Hepatocyte (in vitro differentiated cells): ENCODE measurements around the gene TRIM15. TPM values are rescaled to one million over a fixed set of nuclear protein-coding genes. Genes with fewer than 3 reads are reported as not detected.

Experiments
- DNase-seq: peaks from one replicate; pipeline ENCODE4 v3.0.0-alpha.2; 2016; ENCODE audit warnings: low spot score
- H2AFZ ChIP-seq: fragments of 200-600 bp; sonication (generic); 2 replicates; pipeline ENCODE4 v1.6.0; 2016; ENCODE audit warnings: antibody characterized with exemption, mild to moderate bottlenecking
- H3K27ac ChIP-seq: fragments of 200-600 bp; sonication (generic); 2 replicates; pipeline ENCODE4 v1.5.1; 2016; ENCODE audit warnings: mild to moderate bottlenecking
- H3K27me3 ChIP-seq: fragments of 200-600 bp; sonication (generic); 2 replicates; pipeline ENCODE4 v1.6.1; 2016
- H3K36me3 ChIP-seq: fragments of 200-600 bp; sonication (generic); replicated peaks from 2 replicates; pipeline ENCODE4 v1.5.1; 2016; ENCODE audit warnings: low read depth; ENCODE audit not compliant: insufficient read depth
- H3K4me1 ChIP-seq: fragments of 200-600 bp; sonication (generic); 2 replicates; pipeline ENCODE4 v1.5.1; 2016; ENCODE audit warnings: mild to moderate bottlenecking, moderate library complexity; ENCODE audit not compliant: insufficient read depth
- H3K4me2 ChIP-seq: fragments of 200-600 bp; sonication (generic); 2 replicates; pipeline ENCODE4 v1.6.0; 2016
- H3K4me3 ChIP-seq: fragments of 200-600 bp; sonication (generic); 2 replicates; pipeline ENCODE4 v1.5.1; 2016; ENCODE audit warnings: mild to moderate bottlenecking
- H3K79me2 ChIP-seq: fragments of 200-600 bp; sonication (generic); 2 replicates; pipeline ENCODE4 v1.6.0; 2017; ENCODE audit warnings: mild to moderate bottlenecking
- H3K9me2 ChIP-seq: fragments of 200-600 bp; sonication (generic); replicated peaks from 2 replicates; pipeline ENCODE4 v1.6.0; 2017; ENCODE audit warnings: mild to moderate bottlenecking; ENCODE audit not compliant: insufficient read depth
- H3K9me3 ChIP-seq: fragments of 200-600 bp; sonication (generic); 2 replicates; pipeline ENCODE4 v1.5.1; 2016; ENCODE audit warnings: low read depth, mild to moderate bottlenecking
- H4K20me1 ChIP-seq: fragments of 200-600 bp; sonication (generic); 2 replicates; pipeline ENCODE4 v1.6.0; 2016; ENCODE audit warnings: mild to moderate bottlenecking; ENCODE audit not compliant: insufficient read depth, poor library complexity, severe bottlenecking
- CTCF ChIP-seq: fragments of 200-600 bp; sonication (generic); IDR thresholded peaks from 2 replicates; pipeline ENCODE4 v1.5.1; 2016; ENCODE audit warnings: antibody characterized with exemption, mild to moderate bottlenecking; ENCODE audit not compliant: poor library complexity
- EZH2 ChIP-seq: fragments of 200-600 bp; sonication (generic); IDR thresholded peaks from 2 replicates; pipeline ENCODE4 v1.6.1; 2016; ENCODE audit warnings: antibody characterized with exemption, mild to moderate bottlenecking, borderline replicate concordance
- EZH2phosphoT487 ChIP-seq: fragments of 200-600 bp; sonication (generic); IDR thresholded peaks from one replicate; pipeline ENCODE4 v1.6.1; 2018; ENCODE audit warnings: antibody characterized with exemption, mild to moderate bottlenecking, low read depth, moderate library complexity; ENCODE audit not compliant: unreplicated experiment, severe bottlenecking
- WGBS: methylation state at CpG from one replicate; pipeline ENCODE4 v1.1.6; 2016; ENCODE audit warnings: low lambda C conversion rate; ENCODE audit errors: missing lambda C conversion rate; 5-methylcytosine and 5-hydroxymethylcytosine counted together
- polyA plus RNA-seq: library from polyadenylated mRNA; unstranded; fragments of >200 nt; fragmentation: Nextera tagmentation; extraction: Ambion mirVana; gene quantifications from 2 replicates; pipeline ENCODE4 v1.2.1, GENCODE V29; 2016
- total RNA-seq: library from RNA; depleted of rRNA; stranded (reverse); fragments of >200 nt; gene quantifications from 2 replicates; pipeline ENCODE4 v1.2.3, GENCODE V29; 2014

Gene TRIM15
- total and polyA plus RNA-seq, 2 experiments from 2014 or later: 1.2 to 2.6 TPM

GRCh38 chr6:30155520-30156261, 7.7 kb upstream of the TRIM15 start:
- H3K27me3 ChIP-seq: peaks cover 13% of the 10 kb centered on the region
- H3K9me3 ChIP-seq: no peaks in the 10 kb centered on the region
- DNase-seq: no peak
- no peak overlapping the region for H3K4me3 ChIP-seq
- peak overlapping the region; percentile 90 for H3K27ac ChIP-seq
- no peaks in the 10 kb centered on the region for H3K36me3 ChIP-seq
- 94% methylated on average over 2 of the region's 2 CpGs for WGBS
- peaks cover 14% of the 10 kb centered on the region for H3K4me1 ChIP-seq
- H3K79me2 ChIP-seq: no peaks in the 10 kb centered on the region
- TF ChIP-seq CTCF (no peak), EZH2 (no peak), EZH2phosphoT487 (no peak)
- H3K4me2 ChIP-seq: no peak overlapping the region
- H4K20me1 ChIP-seq: no peaks in the 10 kb centered on the region
- H2AFZ ChIP-seq: no peak overlapping the region
- no peaks in the 10 kb centered on the region for H3K9me2 ChIP-seq

GRCh38 chr6:30156262-30156599, 7.1 kb upstream of the TRIM15 start:
- peak; percentile 65 for DNase-seq
- Histone ChIP-seq H3K9me2 (no peaks in the 10 kb centered on the region), H3K27ac (peak overlapping the region; percentile 90), H3K4me1 (peaks cover 14% of the 10 kb centered on the region), H4K20me1 (no peaks in the 10 kb centered on the region), H3K79me2 (no peaks in the 10 kb centered on the region), H2AFZ (no peak overlapping the region), H3K36me3 (no peaks in the 10 kb centered on the region), H3K9me3 (no peaks in the 10 kb centered on the region), H3K4me2 (no peak overlapping the region), H3K4me3 (no peak overlapping the region), H3K27me3 (peaks cover 13% of the 10 kb centered on the region)
- WGBS: 60% methylated on average over 4 of the region's 4 CpGs
- TF ChIP-seq EZH2 (no peak), CTCF (no peak)

GRCh38 chr6:30156774-30157173, 6.6 kb upstream of the TRIM15 start:
- H3K27ac ChIP-seq: peak overlapping the region; percentile 56
- no peaks in the 10 kb centered on the region for H3K36me3 ChIP-seq
- 96% methylated on average over 9 of the region's 9 CpGs for WGBS
- H3K9me3 ChIP-seq: no peaks in the 10 kb centered on the region
- H3K27me3 ChIP-seq: peaks cover 13% of the 10 kb centered on the region
- H3K4me3 ChIP-seq: no peak overlapping the region
- no peaks in the 10 kb centered on the region for H3K9me2 ChIP-seq
- H4K20me1 ChIP-seq: no peaks in the 10 kb centered on the region
- TF ChIP-seq EZH2phosphoT487 (no peak), CTCF (no peak), EZH2 (no peak)
- H3K79me2 ChIP-seq: no peaks in the 10 kb centered on the region
- no peak overlapping the region for H2AFZ ChIP-seq
- no peak overlapping the region for H3K4me2 ChIP-seq
- no peak for DNase-seq
- H3K4me1 ChIP-seq: peaks cover 14% of the 10 kb centered on the region

- H3K36me3 ChIP-seq: no peaks in the 10 kb centered on the region
- peaks cover 14% of the 10 kb centered on the region for H3K4me1 ChIP-seq
- H3K27me3 ChIP-seq: peaks cover 13% of the 10 kb centered on the region
- H3K9me2 ChIP-seq: no peaks in the 10 kb centered on the region
- DNase-seq: no peak
- H3K9me3 ChIP-seq: no peaks in the 10 kb centered on the region
- TF ChIP-seq EZH2 (no peak), EZH2phosphoT487 (no peak), CTCF (no peak)
- no peak overlapping the region for H3K27ac ChIP-seq
- H3K4me2 ChIP-seq: no peak overlapping the region
- no peak overlapping the region for H2AFZ ChIP-seq
- no peaks in the 10 kb centered on the region for H4K20me1 ChIP-seq
- H3K4me3 ChIP-seq: no peak overlapping the region
- no peaks in the 10 kb centered on the region for H3K79me2 ChIP-seq
Observed at GRCh38 chr6:30157581-30157980, 5.8 kb upstream of the TRIM15 start.
